Naive B cell (primary cell): ENCODE results near the gene CCDC85B. TPM values are rescaled to one million over a fixed set of nuclear protein-coding genes. Genes with fewer than 3 reads are reported as not detected.

Experiments used
- polyA plus RNA-seq, 6 donors: library from polyadenylated mRNA; unstranded; fragments of 300-500 nt; fragmentation: Illumina TruSeq; gene quantifications; one replicate each; pipeline ENCODE4 v1.2.3, GENCODE V29; 2021; ENCODE audit warnings: low read depth in 6 of 6

The CCDC85B gene
- polyA plus RNA-seq, 6 donors from 2014 or later = 22.4 to 62.8 (median 45.3) TPM

Other genes with a start within 250 kb of the CCDC85B start
- gene RELA, start 227.8 kb upstream of the CCDC85B start, polyA plus RNA-seq = 10 to 100 TPM; 36.3 to 72.2 (median 48.6) TPM
- 10 to 100 TPM; 38.9 to 71.8 (median 63.6) TPM for gene KAT5, start 178.4 kb upstream of the CCDC85B start, polyA plus RNA-seq
- gene RNASEH2C, start 169.9 kb upstream of the CCDC85B start, polyA plus RNA-seq = 100 to 1,000 TPM in 3 of 6 donors, 10 to 100 TPM in 3; 59.3 to 126 (median 99.1) TPM
- 10 to 100 TPM in 2 of 6 donors, 1 to 10 TPM in 4; 3.4 to 17.2 (median 9.6) TPM for gene AP5B1, start 109.7 kb upstream of the CCDC85B start, polyA plus RNA-seq
- not detected for gene OVOL1, start 103.6 kb upstream of the CCDC85B start, polyA plus RNA-seq
- 1 to 10 TPM in 5 of 6 donors, not detected in 1; 1.2 to 2.6 (median 1.7) TPM for gene SNX32, start 56.7 kb upstream of the CCDC85B start, polyA plus RNA-seq
- gene CFL1, start 32.5 kb upstream of the CCDC85B start, polyA plus RNA-seq = 1,000 to 10,000 TPM; 1,822 to 2,570 (median 2,214) TPM
- 10 to 100 TPM in 5 of 6 donors, 1 to 10 TPM in 1; 3.2 to 32.0 (median 22.8) TPM for gene MUS81, start 30.2 kb upstream of the CCDC85B start, polyA plus RNA-seq
- gene EFEMP2, start 17.9 kb upstream of the CCDC85B start, polyA plus RNA-seq = 1 to 10 TPM in 2 of 6 donors, under 1 TPM in 1, not detected in 3; 0.29 to 1.5 (median 1.1) TPM
- gene CTSW, start 10.8 kb upstream of the CCDC85B start, polyA plus RNA-seq = 1 to 10 TPM in 5 of 6 donors, under 1 TPM in 1; 0.68 to 7.2 (median 3.0) TPM
- gene FIBP, start 2.2 kb upstream of the CCDC85B start, polyA plus RNA-seq = 100 to 1,000 TPM in 4 of 6 donors, 10 to 100 TPM in 2; 91.2 to 191 (median 107) TPM
- under 1 TPM in 3 of 6 donors, not detected in 3; 0.25 to 0.34 (median 0.27) TPM for gene FOSL1, start 9.7 kb downstream of the CCDC85B start, polyA plus RNA-seq
- gene C11orf68, start 28.4 kb downstream of the CCDC85B start, polyA plus RNA-seq = 10 to 100 TPM; 48.5 to 79.3 (median 68.4) TPM
- gene DRAP1, start 28.8 kb downstream of the CCDC85B start, polyA plus RNA-seq = 10 to 100 TPM; 57.3 to 89.8 (median 71.1) TPM
- gene TSGA10IP, start 54.8 kb downstream of the CCDC85B start, polyA plus RNA-seq = not detected
- gene SART1, start 71.1 kb downstream of the CCDC85B start, polyA plus RNA-seq = 10 to 100 TPM; 13.9 to 39.7 (median 18.3) TPM
- gene EIF1AD, start 111.5 kb downstream of the CCDC85B start, polyA plus RNA-seq = 10 to 100 TPM in 5 of 6 donors, 1 to 10 TPM in 1; 4.9 to 34.2 (median 20.1) TPM
- gene BANF1, start 111.8 kb downstream of the CCDC85B start, polyA plus RNA-seq = 100 to 1,000 TPM; 162 to 247 (median 189) TPM
- not detected for gene CST6, start 121.3 kb downstream of the CCDC85B start, polyA plus RNA-seq
- gene CATSPER1, start 135.8 kb downstream of the CCDC85B start, polyA plus RNA-seq = under 1 TPM in 1 of 6 donors, not detected in 5; 0.11 TPM
- not detected for gene GAL3ST3, start 158.5 kb downstream of the CCDC85B start, polyA plus RNA-seq
- gene SF3B2, start 161.7 kb downstream of the CCDC85B start, polyA plus RNA-seq = 100 to 1,000 TPM in 1 of 6 donors, 10 to 100 TPM in 5; 68.8 to 106 (median 85.2) TPM
- gene PACS1, start 179.6 kb downstream of the CCDC85B start, polyA plus RNA-seq = 100 to 1,000 TPM in 1 of 6 donors, 10 to 100 TPM in 5; 44.3 to 133 (median 57.3) TPM